Osteoblast (primary cell): ENCODE data around the gene SZRD1. TPM values are rescaled to one million over a fixed set of nuclear protein-coding genes. Genes with fewer than 3 reads are reported as not detected.

Source experiments
- DNase-seq: peaks from one replicate; pipeline ENCODE4 v3.0.0; 2011; ENCODE audit warnings: low spot score, mixed read lengths; ENCODE audit not compliant: insufficient read length; ENCODE audit errors: missing footprints
- H2AFZ ChIP-seq: 2 replicates; pipeline ENCODE4 v1.6.0; 2011; ENCODE audit warnings: mild to moderate bottlenecking, low read length
- H3K27ac ChIP-seq: 2 replicates; pipeline ENCODE4 v1.5.1; 2011; ENCODE audit warnings: mild to moderate bottlenecking, low read depth, low read length, moderate library complexity
- H3K27me3 ChIP-seq: 2 replicates; pipeline ENCODE4 v1.6.0; 2012; ENCODE audit warnings: mild to moderate bottlenecking, control low read depth, inconsistent platforms, low read length, moderate library complexity; ENCODE audit not compliant: insufficient read depth
- H3K36me3 ChIP-seq: 2 replicates; pipeline ENCODE4 v1.5.1; 2011; ENCODE audit warnings: mild to moderate bottlenecking, low read length, control low read depth, moderate library complexity; ENCODE audit not compliant: insufficient read depth
- H3K4me1 ChIP-seq: 2 replicates; pipeline ENCODE4 v1.5.1; 2011; ENCODE audit warnings: mild to moderate bottlenecking, low read length, control low read depth, moderate library complexity; ENCODE audit not compliant: insufficient read depth
- H3K4me2 ChIP-seq: 2 replicates; pipeline ENCODE4 v1.6.0; 2011; ENCODE audit warnings: mild to moderate bottlenecking, low read length; ENCODE audit not compliant: insufficient read depth
- H3K4me3 ChIP-seq: fragments of 200-600 bp; sonication (generic); 3 replicates; pipeline ENCODE4 v1.5.1; 2012; ENCODE audit warnings: mild to moderate bottlenecking, low read length, inconsistent platforms; ENCODE audit not compliant: insufficient read depth
- H3K79me2 ChIP-seq: 2 replicates; pipeline ENCODE4 v1.6.0; 2012; ENCODE audit warnings: mild to moderate bottlenecking, low read length, control low read depth, inconsistent platforms; ENCODE audit not compliant: insufficient read depth
- H3K9me3 ChIP-seq: 2 replicates; pipeline ENCODE4 v1.5.1; 2011; ENCODE audit warnings: low read depth, low read length, control low read depth
- H4K20me1 ChIP-seq: 2 replicates; pipeline ENCODE4 v1.6.0; 2012; ENCODE audit warnings: mild to moderate bottlenecking, low read length, control low read depth; ENCODE audit not compliant: insufficient read depth
- total RNA-seq: library from RNA; depleted of rRNA; stranded (reverse); fragments of >200 nt; gene quantifications from 2 replicates; pipeline ENCODE4 v1.2.3, GENCODE V29; 2012
- TF ChIP-seq, protein P1 (sequence below): IDR thresholded peaks from 2 replicates; pipeline ENCODE4 v1.5.1; 2011; ENCODE audit warnings: mild to moderate bottlenecking, low read depth, low read length, moderate library complexity; ENCODE audit errors: extremely low read depth

SZRD1 gene
- total RNA-seq, 1 donor = 66.2 TPM

DNA sequence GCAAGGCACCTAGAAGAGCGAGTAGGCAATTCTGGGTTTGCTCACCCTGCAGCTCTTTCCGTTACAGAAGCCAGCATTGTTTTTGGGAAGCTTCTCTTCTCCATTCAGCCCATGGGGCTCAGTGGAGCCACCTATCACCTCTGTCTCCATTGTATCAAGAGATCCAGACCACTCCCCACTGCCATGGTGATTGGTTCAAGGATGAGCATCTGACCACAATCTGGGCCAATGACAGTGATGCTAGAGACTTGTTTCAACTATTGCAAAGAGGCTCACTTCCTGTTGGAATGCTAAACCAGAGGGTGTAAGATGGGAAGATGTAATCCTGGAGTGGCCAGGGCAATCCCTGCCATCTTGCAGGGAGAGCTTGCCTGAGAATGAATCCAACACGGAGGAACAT lies 63.6 kb downstream of the SZRD1 start:
- H3K27me3 ChIP-seq = peaks cover 2% of the 10 kb centered on the region
- H3K4me1 ChIP-seq = no peaks in the 10 kb centered on the region
- H3K4me2 ChIP-seq = no peak overlapping the region
- no peaks in the 10 kb centered on the region for H3K79me2 ChIP-seq
- H4K20me1 ChIP-seq = no peaks in the 10 kb centered on the region
- H2AFZ ChIP-seq = no peak overlapping the region
- H3K36me3 ChIP-seq = no peaks in the 10 kb centered on the region
- H3K9me3 ChIP-seq = no peaks in the 10 kb centered on the region
- H3K27ac ChIP-seq = no peak overlapping the region
- DNase-seq = no peak
- H3K4me3 ChIP-seq = no peak overlapping the region
- TF ChIP-seq, protein P1, sequence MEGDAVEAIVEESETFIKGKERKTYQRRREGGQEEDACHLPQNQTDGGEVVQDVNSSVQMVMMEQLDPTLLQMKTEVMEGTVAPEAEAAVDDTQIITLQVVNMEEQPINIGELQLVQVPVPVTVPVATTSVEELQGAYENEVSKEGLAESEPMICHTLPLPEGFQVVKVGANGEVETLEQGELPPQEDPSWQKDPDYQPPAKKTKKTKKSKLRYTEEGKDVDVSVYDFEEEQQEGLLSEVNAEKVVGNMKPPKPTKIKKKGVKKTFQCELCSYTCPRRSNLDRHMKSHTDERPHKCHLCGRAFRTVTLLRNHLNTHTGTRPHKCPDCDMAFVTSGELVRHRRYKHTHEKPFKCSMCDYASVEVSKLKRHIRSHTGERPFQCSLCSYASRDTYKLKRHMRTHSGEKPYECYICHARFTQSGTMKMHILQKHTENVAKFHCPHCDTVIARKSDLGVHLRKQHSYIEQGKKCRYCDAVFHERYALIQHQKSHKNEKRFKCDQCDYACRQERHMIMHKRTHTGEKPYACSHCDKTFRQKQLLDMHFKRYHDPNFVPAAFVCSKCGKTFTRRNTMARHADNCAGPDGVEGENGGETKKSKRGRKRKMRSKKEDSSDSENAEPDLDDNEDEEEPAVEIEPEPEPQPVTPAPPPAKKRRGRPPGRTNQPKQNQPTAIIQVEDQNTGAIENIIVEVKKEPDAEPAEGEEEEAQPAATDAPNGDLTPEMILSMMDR = no peak

DNA sequence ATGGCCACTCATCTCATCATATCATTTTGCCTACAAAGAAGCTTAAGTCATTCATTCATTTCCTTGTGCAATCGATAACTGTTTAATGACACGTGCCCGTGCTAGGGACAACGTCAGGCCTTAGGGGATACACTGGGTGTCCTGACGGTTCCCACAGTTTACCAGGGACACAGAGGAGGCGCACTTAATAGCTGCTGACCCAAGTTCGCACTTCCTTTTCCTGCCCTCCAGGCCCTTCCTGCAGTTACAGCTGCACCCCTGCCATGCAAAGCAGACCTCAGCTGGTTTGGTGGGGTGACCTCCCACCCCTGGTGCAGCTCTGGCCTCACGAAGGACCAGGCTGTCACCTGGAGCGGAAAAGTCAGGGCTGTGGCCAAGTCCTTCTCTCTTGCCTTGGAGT lies 66.0 kb downstream of the SZRD1 start:
- TF ChIP-seq, protein P1 = no peak

DNA sequence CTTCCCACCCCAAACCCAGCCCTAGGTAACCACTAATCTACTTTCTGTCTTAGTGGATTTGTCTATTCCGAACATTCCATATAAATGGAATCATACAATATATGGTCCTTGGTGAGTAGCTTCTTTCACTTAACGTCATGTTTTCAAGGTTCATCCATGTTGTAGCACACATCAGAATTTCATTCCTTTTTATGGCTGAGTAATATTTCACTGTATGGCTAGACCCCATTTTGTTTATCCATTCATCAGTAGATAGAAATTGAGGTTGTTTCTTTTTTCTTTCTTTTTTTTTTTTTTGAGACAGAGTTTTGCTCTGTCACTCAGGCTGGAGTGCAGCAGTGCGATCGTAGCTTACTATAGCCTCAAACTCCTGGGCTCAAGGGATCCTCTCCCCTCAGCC lies 67.0 kb downstream of the SZRD1 start:
- Histone ChIP-seq H3K27ac (no peak overlapping the region), H4K20me1 (no peaks in the 10 kb centered on the region), H3K79me2 (no peaks in the 10 kb centered on the region), H3K4me2 (no peak overlapping the region), H3K4me3 (no peak overlapping the region), H3K9me3 (no peaks in the 10 kb centered on the region), H3K27me3 (peaks cover 2% of the 10 kb centered on the region), H3K4me1 (no peaks in the 10 kb centered on the region), H3K36me3 (no peaks in the 10 kb centered on the region), H2AFZ (no peak overlapping the region)
- DNase-seq = no peak
- TF ChIP-seq, protein P1 = no peak

More for the DNA sequence above, 66.0 kb downstream of the SZRD1 start:
- no peak overlapping the region for H3K4me3 ChIP-seq
- H3K4me1 ChIP-seq = no peaks in the 10 kb centered on the region
- H3K4me2 ChIP-seq = no peak overlapping the region
- no peaks in the 10 kb centered on the region for H3K9me3 ChIP-seq
- H3K27me3 ChIP-seq = peaks cover 2% of the 10 kb centered on the region
- H4K20me1 ChIP-seq = no peaks in the 10 kb centered on the region
- no peak for DNase-seq
- H2AFZ ChIP-seq = no peak overlapping the region
- no peaks in the 10 kb centered on the region for H3K79me2 ChIP-seq
- H3K36me3 ChIP-seq = no peaks in the 10 kb centered on the region
- H3K27ac ChIP-seq = no peak overlapping the region

DNA sequence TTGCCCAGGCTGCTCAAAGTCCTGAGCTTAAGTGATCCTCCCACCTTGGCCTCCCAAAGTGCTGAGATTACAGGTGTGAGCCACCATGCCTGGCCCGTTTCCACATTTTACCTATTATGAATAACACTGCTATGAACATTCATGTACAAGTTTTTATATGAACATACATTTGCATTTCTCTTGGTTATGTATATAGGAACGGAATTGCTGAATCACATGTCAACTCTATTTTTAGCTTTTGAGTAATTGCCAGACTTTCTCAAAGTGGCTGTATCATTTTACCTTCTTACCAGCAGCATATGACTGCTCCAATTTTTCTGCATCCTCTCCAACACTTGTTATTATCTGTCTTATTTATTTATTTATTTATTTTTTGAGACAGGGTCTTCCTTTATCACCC lies 67.5 kb downstream of the SZRD1 start:
- Histone ChIP-seq H3K27ac (no peak overlapping the region), H3K4me2 (no peak overlapping the region), H3K79me2 (no peaks in the 10 kb centered on the region), H3K36me3 (no peaks in the 10 kb centered on the region), H4K20me1 (no peaks in the 10 kb centered on the region), H2AFZ (no peak overlapping the region), H3K27me3 (peaks cover 2% of the 10 kb centered on the region), H3K4me1 (no peaks in the 10 kb centered on the region), H3K9me3 (no peaks in the 10 kb centered on the region), H3K4me3 (no peak overlapping the region)
- TF ChIP-seq, protein P1 = no peak
- no peak for DNase-seq
